MG63 (cell line): ENCODE results near the gene FAM149B1. TPM values are rescaled to one million over a fixed set of nuclear protein-coding genes. Genes with fewer than 3 reads are reported as not detected.

Experiments
- DNase-seq: peaks from one replicate; pipeline ENCODE4 v3.0.0-alpha.2; 2020
- H3K27me3 ChIP-seq: fragments of 250-450 bp; sonication (Bioruptor Pico); 2 replicates; pipeline ENCODE4 v1.5.1; 2020; ENCODE audit warnings: mild to moderate bottlenecking, moderate library complexity
- H3K36me3 ChIP-seq: fragments of 250-450 bp; sonication (Bioruptor Pico); 2 replicates; pipeline ENCODE4 v1.5.1; 2020; ENCODE audit warnings: mild to moderate bottlenecking, moderate library complexity
- H3K4me3 ChIP-seq: fragments of 250-450 bp; sonication (Bioruptor Pico); 2 replicates; pipeline ENCODE4 v1.5.1; 2020; ENCODE audit warnings: mild to moderate bottlenecking, moderate library complexity
- H3K9me3 ChIP-seq: fragments of 250-450 bp; sonication (Bioruptor Pico); 2 replicates; pipeline ENCODE4 v1.5.1; 2020; ENCODE audit warnings: mild to moderate bottlenecking, moderate library complexity
- total RNA-seq: library from RNA; depleted of rRNA; stranded (reverse); fragments of >200 nt; shearing (Covaris generic); gene quantifications from 2 replicates; pipeline ENCODE4 v1.2.3, GENCODE V29; 2014; ENCODE audit warnings: low replicate concordance; rRNA removed

FAM149B1 gene
- total RNA-seq, 1 experiment from 2014 or later: 5.6 TPM

DNA sequence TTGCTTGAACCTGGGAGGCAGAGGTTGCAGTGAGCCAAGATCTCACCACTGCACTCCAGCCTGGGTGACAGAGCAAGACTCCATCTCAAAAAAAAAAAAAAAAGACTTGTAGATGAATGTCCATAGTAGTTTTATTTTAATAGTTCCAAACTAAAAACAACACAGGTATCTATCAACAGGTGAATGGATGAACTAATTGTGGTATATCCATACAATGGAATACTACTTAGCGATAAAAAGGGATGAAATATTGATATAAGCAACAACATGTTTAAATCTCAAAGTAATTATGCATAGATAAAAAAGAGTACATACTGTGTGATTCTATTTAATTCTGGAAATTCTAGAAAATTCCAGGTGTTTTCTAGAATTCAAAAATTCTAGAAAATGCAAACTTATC, 122.0 kb downstream of the FAM149B1 start:
- DNase-seq: no peak
- H3K4me3 ChIP-seq: no peak overlapping the region
- peaks cover 2% of the 10 kb centered on the region for H3K36me3 ChIP-seq
- H3K27me3 ChIP-seq: no peaks in the 10 kb centered on the region
- peaks cover 3% of the 10 kb centered on the region; the same call in 1 of the 2 replicates for H3K9me3 ChIP-seq

- H3K4me3 ChIP-seq: no peak overlapping the region
- peaks cover 3% of the 10 kb centered on the region; the same call in 1 of the 2 replicates for H3K9me3 ChIP-seq
- no peaks in the 10 kb centered on the region for H3K27me3 ChIP-seq
- DNase-seq: no peak
- peaks cover 2% of the 10 kb centered on the region for H3K36me3 ChIP-seq
Measured at GRCh38 chr10:73293461-73293860, 125.5 kb downstream of the FAM149B1 start.

Other genes with a start within 250 kb of the FAM149B1 start
- gene PLA2G12B, start 213.3 kb upstream of the FAM149B1 start, total RNA-seq: not detected in 2 replicates
- 65.9 and 77.0 TPM in 2 replicates for gene P4HA1, start 71.3 kb upstream of the FAM149B1 start, total RNA-seq
- gene NUDT13, start 57.7 kb upstream of the FAM149B1 start, total RNA-seq: not detected in 2 replicates
- 38.3 and 39.6 TPM in 2 replicates for gene ECD, start 111 bp upstream of the FAM149B1 start, total RNA-seq
- gene DNAJC9, start 79.1 kb downstream of the FAM149B1 start, total RNA-seq: 31.1 and 39.5 TPM in 2 replicates
- gene MRPS16, start 84.5 kb downstream of the FAM149B1 start, total RNA-seq: 61.4 TPM in 2 replicates
- 2.8 and 4.1 TPM in 2 replicates for gene CFAP70, start 190.7 kb downstream of the FAM149B1 start, total RNA-seq
- gene ANXA7, start 245.9 kb downstream of the FAM149B1 start, total RNA-seq: 32.7 and 62.7 TPM in 2 replicates